Measurements from ENCODE around the gene MCTP1.

The MCTP1 gene

GRCh38 chr5:95130941-95131340, 154.0 kb downstream of the MCTP1 start:
- no peak for DNase-seq

DNA sequence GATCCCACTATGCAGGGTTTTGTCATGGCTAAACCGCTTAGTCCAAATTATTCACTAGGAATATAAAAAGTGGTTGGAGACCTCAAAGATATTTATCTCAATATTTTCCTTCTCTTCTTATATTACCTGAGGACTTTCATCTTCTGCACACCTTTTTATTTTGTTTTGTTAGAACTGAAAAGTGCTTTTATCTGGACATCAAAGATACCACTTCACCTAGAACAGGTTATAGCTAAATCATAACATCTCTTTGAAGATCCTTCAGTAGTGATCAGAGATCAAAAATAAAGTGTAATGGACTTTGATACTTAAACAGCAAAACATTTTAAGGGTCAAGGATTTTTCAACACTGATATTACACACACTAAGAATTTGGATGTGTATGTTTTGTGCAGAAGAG, 160.2 kb downstream of the MCTP1 start:
- DNase-seq, result no peak

DNA sequence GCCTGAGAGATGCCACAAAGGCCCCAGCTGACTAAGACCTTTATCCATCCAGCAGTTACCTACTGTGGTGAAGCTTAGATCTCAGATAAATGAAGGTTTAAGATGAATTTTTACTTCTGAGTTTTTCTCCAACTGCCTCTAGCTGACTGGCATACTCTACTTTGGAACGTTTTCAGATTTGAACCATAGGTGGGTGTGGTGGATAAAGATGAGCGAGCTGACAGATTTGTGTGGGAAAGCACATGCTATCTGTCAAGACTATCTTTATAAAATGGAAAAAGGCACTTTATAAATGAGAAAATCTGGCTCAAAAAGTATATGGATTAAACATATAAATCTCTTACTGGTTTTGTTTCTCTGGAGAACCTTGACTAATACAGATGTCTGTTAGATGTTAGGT, 160.8 kb downstream of the MCTP1 start:
- peak in 3 of 58 donors; percentile 4 to 54 (median 17) for DNase-seq

- no peak for DNase-seq
These were observed 170.0 kb downstream of the MCTP1 start for GRCh38 chr5:95114902-95115301.

- no peak for DNase-seq
These were observed 170.6 kb downstream of the MCTP1 start for GRCh38 chr5:95114305-95114704.

GRCh38 chr5:95113489-95113888, 171.4 kb downstream of the MCTP1 start:
- no peak for DNase-seq

- no peak for DNase-seq
These were observed 173.8 kb downstream of the MCTP1 start for GRCh38 chr5:95111141-95111540.

GRCh38 chr5:95110118-95110517, 174.8 kb downstream of the MCTP1 start:
- DNase-seq, result no peak

- no peak for DNase-seq
These were observed 177.8 kb downstream of the MCTP1 start for GRCh38 chr5:95107138-95107537.

GRCh38 chr5:95105638-95106037, 179.3 kb downstream of the MCTP1 start:
- DNase-seq, result no peak

DNA sequence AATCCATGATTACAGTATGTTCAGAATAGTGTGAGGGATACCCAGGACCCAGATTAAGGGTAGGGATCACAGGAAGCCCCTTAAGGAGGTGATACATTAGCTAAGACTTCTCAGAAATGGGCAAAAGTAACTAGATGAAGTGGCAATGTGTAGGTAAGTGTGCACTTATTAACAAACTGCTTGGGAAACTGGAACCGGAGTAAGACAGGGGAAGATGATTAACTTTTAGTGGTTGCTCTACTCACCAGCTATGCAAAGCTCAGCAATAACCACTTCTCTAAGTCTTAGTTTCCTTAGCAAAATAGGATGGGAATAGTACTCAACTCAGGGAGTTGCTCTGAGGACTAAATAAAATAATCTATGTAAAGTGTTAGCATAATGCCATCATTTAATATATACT, 182.2 kb downstream of the MCTP1 start:
- no peak for DNase-seq

DNA sequence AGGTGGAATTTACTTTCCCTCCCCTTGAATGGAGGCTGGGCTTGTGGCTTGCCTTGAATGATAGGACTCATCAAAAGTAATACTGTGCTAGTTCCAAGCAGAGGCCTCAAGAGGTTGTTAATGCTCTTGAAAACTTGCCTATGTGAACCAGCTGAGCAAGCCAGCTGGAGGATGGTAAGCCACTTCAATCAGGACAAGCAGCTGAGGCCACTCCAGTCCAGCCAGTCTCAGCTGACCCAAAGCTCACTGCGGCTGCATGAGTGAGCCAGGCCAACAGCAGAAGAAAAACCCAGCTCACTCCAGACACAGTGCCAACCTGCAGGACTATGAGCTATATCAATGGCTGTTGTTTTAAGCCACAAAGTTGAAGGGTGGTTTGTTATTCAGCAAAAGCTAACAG, 182.8 kb downstream of the MCTP1 start:
- peak in 1 of 58 donors; percentile 2 for DNase-seq

- DNase-seq, result no peak
These were observed 184.3 kb downstream of the MCTP1 start for GRCh38 chr5:95100551-95100950.

GRCh38 chr5:95098012-95098411, 186.9 kb downstream of the MCTP1 start:
- DNase-seq, result no peak

DNA sequence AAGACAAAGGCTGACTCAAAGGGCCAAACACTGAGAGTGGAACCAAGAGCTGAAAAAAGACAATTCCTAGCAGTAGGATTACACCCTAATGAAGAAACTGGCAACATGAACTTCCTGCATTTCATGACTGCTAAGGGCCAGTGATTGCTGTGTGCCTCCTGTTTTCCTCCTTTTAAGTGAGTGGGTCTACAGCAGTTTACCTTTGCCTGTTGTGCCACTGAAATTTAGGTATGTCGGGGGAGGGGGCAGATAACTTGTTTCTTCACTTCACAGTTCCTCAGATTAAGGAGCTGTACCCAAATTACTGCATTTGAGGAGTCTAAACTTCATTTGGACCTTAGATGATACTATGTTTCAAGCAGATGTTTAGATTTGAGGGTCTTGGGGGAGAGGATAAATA, 191.7 kb downstream of the MCTP1 start:
- DNase-seq, result no peak

- DNase-seq, result no peak
These were observed 194.1 kb downstream of the MCTP1 start for GRCh38 chr5:95090774-95091173.

GRCh38 chr5:95087816-95088317, 197.0 kb downstream of the MCTP1 start:
- no peak for DNase-seq

GRCh38 chr5:95086927-95087815, 197.7 kb downstream of the MCTP1 start:
- DNase-seq, result no peak

DNA sequence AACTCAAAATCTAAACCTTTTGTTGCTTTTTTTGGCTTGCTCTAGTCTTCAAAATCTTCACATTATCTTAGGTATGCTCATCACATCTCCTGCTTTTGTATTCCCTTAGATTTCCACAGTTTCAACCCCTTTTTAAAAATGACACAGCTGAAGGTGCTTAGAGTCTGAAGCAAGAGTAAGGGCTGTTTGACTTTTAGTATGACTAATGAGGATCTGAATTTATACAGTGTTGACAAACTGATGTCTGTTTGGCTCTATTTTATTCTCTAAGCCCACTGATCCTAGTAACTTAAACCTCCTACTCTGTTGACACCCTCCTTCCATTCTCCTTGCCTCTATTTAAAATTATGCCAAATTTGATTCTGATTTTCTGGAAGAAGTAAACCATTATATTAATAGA, 200.1 kb downstream of the MCTP1 start:
- DNase-seq, result no peak

GRCh38 chr5:95083606-95084005, 201.3 kb downstream of the MCTP1 start:
- DNase-seq, result no peak

DNA sequence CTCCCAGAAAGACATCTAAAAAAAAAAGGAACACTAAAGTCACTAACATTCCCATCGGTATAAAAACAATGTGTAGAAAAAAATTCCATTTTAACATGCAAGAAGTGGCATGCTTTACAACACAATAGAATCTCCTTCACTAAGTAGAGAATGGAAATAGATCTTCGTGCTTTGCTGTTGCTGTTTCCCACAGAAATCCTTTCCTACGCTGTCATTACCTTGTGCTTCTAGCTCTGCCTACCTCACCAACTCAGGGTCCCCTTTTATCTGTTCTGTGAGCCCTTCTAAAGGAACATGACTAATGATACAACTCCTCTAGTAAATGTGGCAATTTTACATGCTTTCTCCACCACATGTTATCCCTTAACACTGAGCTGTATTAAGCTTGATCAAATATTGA, 202.9 kb downstream of the MCTP1 start:
- DNase-seq, result no peak

- peak in 4 of 58 donors; percentile 3 to 37 (median 14) for DNase-seq
These were observed 203.4 kb downstream of the MCTP1 start for GRCh38 chr5:95081500-95081960.

DNA sequence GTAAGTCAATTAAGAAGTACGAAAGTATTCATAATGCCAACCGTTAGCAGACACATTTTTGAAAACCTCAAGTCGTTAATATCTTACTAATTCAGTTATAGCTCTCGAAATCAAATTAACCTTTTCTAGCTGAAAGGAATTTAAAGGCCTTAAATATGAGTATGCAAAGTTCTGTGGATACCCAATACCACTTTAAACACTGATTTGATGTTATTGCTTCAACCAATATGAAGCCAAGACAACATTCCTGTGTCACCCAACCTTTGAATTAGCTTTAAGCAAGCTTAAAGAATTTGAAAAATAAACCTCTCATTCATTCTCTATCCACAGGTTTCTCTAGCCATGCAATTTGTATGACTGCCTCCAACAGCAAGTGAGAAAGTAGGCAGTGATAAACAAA, 204.5 kb downstream of the MCTP1 start:
- DNase-seq, result no peak
